ENCODE results near the gene PGBD5. TPM values are rescaled to one million over a fixed set of nuclear protein-coding genes. Genes with fewer than 3 reads are reported as not detected.

Gene PGBD5
- polyA plus RNA-seq, 1 donor (not counting 4 experiments of a cell fraction or from before 2014, with no cell fraction given) = 0.28 TPM

- Histone ChIP-seq H3K27me3 (ENCODE audit: control insufficient read depth, extremely low read depth, insufficient read depth, low read length) (peaks cover 11% of the 10 kb centered on the region), H3K79me2 (ENCODE audit: control insufficient read depth, insufficient read depth, low read length) (no peaks in the 10 kb centered on the region), H3K4me1 (ENCODE audit: control insufficient read depth, extremely low read depth, insufficient read depth, low read length) (no peaks in the 10 kb centered on the region), H3K9ac (ENCODE audit: control insufficient read depth, extremely low read depth, insufficient read depth, low read length) (no peak overlapping the region), H3K27ac (ENCODE audit: control insufficient read depth, insufficient read depth, low read length) (no peak overlapping the region), H3K9me3 (ENCODE audit: control insufficient read depth, low read depth, low read length) (no peaks in the 10 kb centered on the region), H4K20me1 (ENCODE audit: control insufficient read depth, extremely low read depth, insufficient read depth, low read length) (no peaks in the 10 kb centered on the region), H3K4me2 (ENCODE audit: control insufficient read depth, extremely low read depth, insufficient read depth, low read depth, low read length) (no peak overlapping the region), H3K36me3 (ENCODE audit: control insufficient read depth in 2 of 2, extremely low read depth in 1 of 2, insufficient read depth in 2 of 2, low read length in 2 of 2) (no peaks in the 10 kb centered on the region), H2AFZ (ENCODE audit: control insufficient read depth, low read length) (no peak overlapping the region), H3K4me3 (ENCODE audit: control insufficient read depth in 2 of 3, extremely low read depth in 1 of 3, insufficient read depth in 2 of 3, low read depth in 1 of 3, low read length in 3 of 3) (no peak overlapping the region), H3K9me1 (ENCODE audit: control insufficient read depth, extremely low read depth, insufficient read depth, low read length) (no peaks in the 10 kb centered on the region)
- no peak for FAIRE-seq
- TF ChIP-seq EZH2 (IDR thresholded peaks at IDR 0.05; ENCODE audit: low read length) = no peak
- TF ChIP-seq CTCF (optimal IDR thresholded peaks at IDR 0.05 in 1 of 3, IDR thresholded peaks at IDR 0.05 in 1 of 3, conservative IDR thresholded peaks at IDR 0.05 in 1 of 3; ENCODE audit: extremely low read depth in 1 of 3, insufficient read depth in 2 of 3, low read length in 3 of 3) = no peak
- dilution Hi-C loops (cut with MboI; ENCODE audit: extremely low pct_ligation_motif_present, low sequenced_read_pairs) = no loop called here
- no peak for DNase-seq (ENCODE audit: low read depth, low spot score)
Observed at GRCh38 chr1:230400007-230400344, 26.2 kb downstream of the PGBD5 start.

- no peak for TF ChIP-seq CTCF (optimal IDR thresholded peaks at IDR 0.05 in 1 of 3, IDR thresholded peaks at IDR 0.05 in 1 of 3, conservative IDR thresholded peaks at IDR 0.05 in 1 of 3; ENCODE audit: extremely low read depth in 1 of 3, insufficient read depth in 2 of 3, low read length in 3 of 3)
- no peak for TF ChIP-seq EZH2 (IDR thresholded peaks at IDR 0.05; ENCODE audit: low read length)
- H3K4me1 ChIP-seq (ENCODE audit: control insufficient read depth, extremely low read depth, insufficient read depth, low read length) = no peaks in the 10 kb centered on the region
- H2AFZ ChIP-seq (ENCODE audit: control insufficient read depth, low read length) = no peak overlapping the region
- H3K9ac ChIP-seq (ENCODE audit: control insufficient read depth, extremely low read depth, insufficient read depth, low read length) = no peak overlapping the region
- H3K79me2 ChIP-seq (ENCODE audit: control insufficient read depth, insufficient read depth, low read length) = no peaks in the 10 kb centered on the region
- no peaks in the 10 kb centered on the region for H3K9me1 ChIP-seq (ENCODE audit: control insufficient read depth, extremely low read depth, insufficient read depth, low read length)
- no peak overlapping the region for H3K4me3 ChIP-seq (ENCODE audit: control insufficient read depth in 2 of 3, extremely low read depth in 1 of 3, insufficient read depth in 2 of 3, low read depth in 1 of 3, low read length in 3 of 3)
- no peaks in the 10 kb centered on the region for H4K20me1 ChIP-seq (ENCODE audit: control insufficient read depth, extremely low read depth, insufficient read depth, low read length)
- no peak overlapping the region for H3K4me2 ChIP-seq (ENCODE audit: control insufficient read depth, extremely low read depth, insufficient read depth, low read depth, low read length)
- dilution Hi-C loops (cut with MboI; ENCODE audit: extremely low pct_ligation_motif_present, low sequenced_read_pairs) = no loop called here
- DNase-seq (ENCODE audit: low read depth, low spot score) (no peak), FAIRE-seq (no peak)
- H3K27me3 ChIP-seq (ENCODE audit: control insufficient read depth, extremely low read depth, insufficient read depth, low read length) = peaks cover 11% of the 10 kb centered on the region
- no peaks in the 10 kb centered on the region for H3K36me3 ChIP-seq (ENCODE audit: control insufficient read depth in 2 of 2, extremely low read depth in 1 of 2, insufficient read depth in 2 of 2, low read length in 2 of 2)
- no peaks in the 10 kb centered on the region for H3K9me3 ChIP-seq (ENCODE audit: control insufficient read depth, low read depth, low read length)
- H3K27ac ChIP-seq (ENCODE audit: control insufficient read depth, insufficient read depth, low read length) = no peak overlapping the region
Observed at GRCh38 chr1:230399321-230400006, 26.7 kb downstream of the PGBD5 start.

Data from keratinocyte (primary cell).